ENCODE measurements around the gene ALDH1A2. TPM values are rescaled to one million over a fixed set of nuclear protein-coding genes. Genes with fewer than 3 reads are reported as not detected.

ALDH1A2 gene
- total RNA-seq, 1 donor from 2014 or later, result 30.8 TPM

DNA sequence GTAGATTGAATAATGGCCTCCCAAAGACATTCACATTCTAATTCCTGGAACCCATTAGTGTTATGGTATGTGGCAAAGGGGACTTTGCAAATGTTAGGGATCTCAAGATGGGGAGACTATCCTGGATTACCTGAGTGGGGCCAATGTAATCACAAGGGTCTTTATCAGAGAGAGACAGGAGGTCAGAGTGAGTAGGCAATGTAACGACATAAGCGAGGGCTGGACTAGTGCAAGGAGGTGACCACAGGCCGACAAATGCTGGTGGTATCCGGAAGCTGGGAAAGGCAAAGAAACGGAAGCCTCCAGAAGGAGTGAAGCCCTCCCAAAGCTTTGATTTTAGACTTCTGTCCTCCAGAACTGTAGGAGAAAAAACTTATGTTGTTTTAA, 46.2 kb upstream of the ALDH1A2 start:
- no peaks in the 10 kb centered on the region for H3K79me2 ChIP-seq (ENCODE audit: low read depth)
- H3K36me3 Mint-ChIP-seq, result no peaks in the 10 kb centered on the region
- TF ChIP-seq EZH2 (IDR thresholded peaks at IDR 0.05) (no peak), EZH2phosphoT487 (IDR thresholded peaks at IDR 0.05) (no peak)
- TF ChIP-seq, protein P1, sequence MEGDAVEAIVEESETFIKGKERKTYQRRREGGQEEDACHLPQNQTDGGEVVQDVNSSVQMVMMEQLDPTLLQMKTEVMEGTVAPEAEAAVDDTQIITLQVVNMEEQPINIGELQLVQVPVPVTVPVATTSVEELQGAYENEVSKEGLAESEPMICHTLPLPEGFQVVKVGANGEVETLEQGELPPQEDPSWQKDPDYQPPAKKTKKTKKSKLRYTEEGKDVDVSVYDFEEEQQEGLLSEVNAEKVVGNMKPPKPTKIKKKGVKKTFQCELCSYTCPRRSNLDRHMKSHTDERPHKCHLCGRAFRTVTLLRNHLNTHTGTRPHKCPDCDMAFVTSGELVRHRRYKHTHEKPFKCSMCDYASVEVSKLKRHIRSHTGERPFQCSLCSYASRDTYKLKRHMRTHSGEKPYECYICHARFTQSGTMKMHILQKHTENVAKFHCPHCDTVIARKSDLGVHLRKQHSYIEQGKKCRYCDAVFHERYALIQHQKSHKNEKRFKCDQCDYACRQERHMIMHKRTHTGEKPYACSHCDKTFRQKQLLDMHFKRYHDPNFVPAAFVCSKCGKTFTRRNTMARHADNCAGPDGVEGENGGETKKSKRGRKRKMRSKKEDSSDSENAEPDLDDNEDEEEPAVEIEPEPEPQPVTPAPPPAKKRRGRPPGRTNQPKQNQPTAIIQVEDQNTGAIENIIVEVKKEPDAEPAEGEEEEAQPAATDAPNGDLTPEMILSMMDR (IDR thresholded peaks at IDR 0.05), result no peak
- H3K9ac ChIP-seq, result no peak overlapping the region
- H3K27ac ChIP-seq, result no peak overlapping the region
- no peaks in the 10 kb centered on the region for H3K9me3 Mint-ChIP-seq
- no peak overlapping the region for H3K27ac Mint-ChIP-seq
- no peaks in the 10 kb centered on the region for H3K4me1 ChIP-seq
- no peaks in the 10 kb centered on the region for H3K27me3 Mint-ChIP-seq (ENCODE audit: insufficient read depth, low read depth)
- H4K20me1 ChIP-seq (ENCODE audit: low read depth), result no peaks in the 10 kb centered on the region
- peak overlapping the region; percentile 5 for H2AFZ ChIP-seq (replicated peaks)
- DNase-seq (ENCODE audit: low spot score), result no peak
- H3K4me3 ChIP-seq, result no peak overlapping the region
- no peaks in the 10 kb centered on the region for H3K9me3 ChIP-seq (ENCODE audit: low read depth)
- H3K4me1 Mint-ChIP-seq, result no peaks in the 10 kb centered on the region
- no peaks in the 10 kb centered on the region for H3F3A ChIP-seq (ENCODE audit: low read depth)
- H3K27me3 ChIP-seq, result no peaks in the 10 kb centered on the region
- no peaks in the 10 kb centered on the region for H3K36me3 ChIP-seq
- no peak overlapping the region for H3K4me3 Mint-ChIP-seq
- no peak overlapping the region for H3K4me2 ChIP-seq

DNA sequence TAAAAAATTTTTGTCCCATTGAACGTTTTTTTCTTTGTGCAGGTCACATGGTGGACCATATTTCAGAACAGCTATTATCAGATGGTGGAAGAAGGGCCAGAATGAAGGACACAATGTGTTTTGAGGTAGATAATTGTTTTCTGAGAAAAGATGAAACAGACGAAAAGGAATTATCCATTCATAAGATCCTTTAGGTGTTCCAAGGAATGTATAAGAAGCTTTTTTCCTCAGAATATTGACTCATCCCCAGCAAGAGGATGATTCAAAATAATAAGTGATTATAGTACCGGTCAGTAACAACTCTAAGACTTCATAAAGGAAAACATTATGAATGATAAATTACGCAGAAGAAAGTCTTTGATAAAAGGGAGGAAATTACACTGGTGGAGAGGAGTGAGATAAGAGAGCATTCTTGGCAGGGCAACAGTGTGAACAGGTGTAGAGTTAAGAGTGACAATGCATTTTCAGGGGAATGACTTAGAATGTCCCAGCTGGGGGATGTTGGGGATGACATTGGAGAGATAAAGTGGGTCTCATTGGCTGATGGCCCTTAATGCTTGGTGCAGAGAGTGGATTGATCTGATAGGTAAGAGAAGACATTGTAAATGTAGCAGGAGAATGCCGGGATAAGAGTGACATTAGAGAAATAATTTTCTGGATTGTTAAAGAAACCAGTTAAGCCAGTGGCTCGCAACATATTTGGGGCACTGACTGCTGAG, 45.6 kb upstream of the ALDH1A2 start:
- Histone ChIP-seq H3F3A (ENCODE audit: low read depth) (no peaks in the 10 kb centered on the region), H3K27ac (no peak overlapping the region), H3K4me3 (no peak overlapping the region), H4K20me1 (ENCODE audit: low read depth) (no peaks in the 10 kb centered on the region), H3K4me2 (no peak overlapping the region), H3K79me2 (ENCODE audit: low read depth) (no peaks in the 10 kb centered on the region), H3K4me1 (no peaks in the 10 kb centered on the region), H3K9ac (no peak overlapping the region), H3K27me3 (no peaks in the 10 kb centered on the region), H2AFZ (replicated peaks) (peak overlapping the region; percentile 5), H3K9me3 (ENCODE audit: low read depth) (no peaks in the 10 kb centered on the region), H3K36me3 (no peaks in the 10 kb centered on the region)
- Mint-ChIP-seq H3K27ac (no peak overlapping the region), H3K36me3 (no peaks in the 10 kb centered on the region), H3K27me3 (ENCODE audit: insufficient read depth, low read depth) (no peaks in the 10 kb centered on the region), H3K4me3 (no peak overlapping the region), H3K4me1 (no peaks in the 10 kb centered on the region), H3K9me3 (no peaks in the 10 kb centered on the region)
- no peak for DNase-seq (ENCODE audit: low spot score)
- TF ChIP-seq EZH2 (IDR thresholded peaks at IDR 0.05) (no peak), EZH2phosphoT487 (IDR thresholded peaks at IDR 0.05) (no peak)
- TF ChIP-seq, protein P1 (IDR thresholded peaks at IDR 0.05), result no peak

DNA sequence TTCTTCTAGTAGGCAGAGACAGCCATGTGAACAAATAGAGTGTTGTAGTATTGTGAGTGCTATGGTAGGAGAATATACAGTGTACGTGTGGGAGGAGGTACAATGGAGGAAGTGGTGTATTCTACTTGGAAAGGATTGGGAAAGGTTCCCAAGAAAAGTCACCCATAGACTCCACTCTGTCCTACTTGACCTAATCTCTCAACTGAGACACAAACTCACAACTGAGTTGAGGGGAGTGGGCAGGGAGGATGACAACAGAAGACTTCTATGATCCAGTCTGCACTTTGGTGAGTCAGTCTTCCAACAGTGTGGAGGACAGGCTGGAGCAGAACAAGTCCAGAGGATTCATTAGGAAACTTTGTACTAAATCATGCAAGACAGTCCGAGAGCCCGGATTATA, 43.9 kb upstream of the ALDH1A2 start:
- Histone ChIP-seq H3K36me3 (no peaks in the 10 kb centered on the region), H3K4me2 (no peak overlapping the region), H2AFZ (replicated peaks) (no peak overlapping the region), H3K4me1 (no peaks in the 10 kb centered on the region), H3K27me3 (no peaks in the 10 kb centered on the region), H4K20me1 (ENCODE audit: low read depth) (no peaks in the 10 kb centered on the region), H3F3A (ENCODE audit: low read depth) (no peaks in the 10 kb centered on the region), H3K4me3 (no peak overlapping the region), H3K79me2 (ENCODE audit: low read depth) (no peaks in the 10 kb centered on the region), H3K9ac (no peak overlapping the region), H3K9me3 (ENCODE audit: low read depth) (no peaks in the 10 kb centered on the region), H3K27ac (no peak overlapping the region)
- H3K27ac Mint-ChIP-seq, result no peak overlapping the region
- no peaks in the 10 kb centered on the region for H3K9me3 Mint-ChIP-seq
- H3K4me1 Mint-ChIP-seq, result no peaks in the 10 kb centered on the region
- no peak overlapping the region for H3K4me3 Mint-ChIP-seq
- no peaks in the 10 kb centered on the region for H3K27me3 Mint-ChIP-seq (ENCODE audit: insufficient read depth, low read depth)
- TF ChIP-seq EZH2phosphoT487 (IDR thresholded peaks at IDR 0.05), result no peak
- H3K36me3 Mint-ChIP-seq, result no peaks in the 10 kb centered on the region
- no peak for DNase-seq (ENCODE audit: low spot score)

DNA sequence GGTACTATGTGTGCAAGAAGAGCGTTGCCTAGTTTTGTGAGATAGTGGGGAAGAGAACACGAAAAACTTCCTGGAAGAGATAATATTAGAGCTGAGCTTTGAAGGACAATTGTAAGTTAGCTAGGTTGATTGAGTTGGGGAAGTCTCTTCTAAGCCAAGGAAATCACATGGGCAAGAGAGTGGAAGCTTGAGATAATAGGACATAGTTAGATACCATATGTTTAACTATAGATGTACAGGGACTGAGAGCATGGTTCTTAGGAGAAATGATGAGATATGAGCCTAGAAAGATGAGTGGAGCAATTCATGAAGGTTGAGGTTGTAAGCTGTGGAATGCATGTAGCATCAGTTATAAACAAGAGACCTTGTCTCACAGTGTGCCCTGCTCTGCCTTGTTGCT, 42.6 kb upstream of the ALDH1A2 start:
- Mint-ChIP-seq H3K4me3 (no peak overlapping the region), H3K36me3 (no peaks in the 10 kb centered on the region), H3K27me3 (ENCODE audit: insufficient read depth, low read depth) (no peaks in the 10 kb centered on the region), H3K9me3 (no peaks in the 10 kb centered on the region), H3K4me1 (no peaks in the 10 kb centered on the region), H3K27ac (no peak overlapping the region)
- Histone ChIP-seq H3F3A (ENCODE audit: low read depth) (no peaks in the 10 kb centered on the region), H3K9ac (no peak overlapping the region), H3K27ac (no peak overlapping the region), H3K9me3 (ENCODE audit: low read depth) (no peaks in the 10 kb centered on the region), H3K79me2 (ENCODE audit: low read depth) (no peaks in the 10 kb centered on the region), H2AFZ (replicated peaks) (no peak overlapping the region), H3K36me3 (no peaks in the 10 kb centered on the region), H3K4me2 (no peak overlapping the region), H3K4me1 (no peaks in the 10 kb centered on the region), H3K4me3 (no peak overlapping the region), H4K20me1 (ENCODE audit: low read depth) (no peaks in the 10 kb centered on the region), H3K27me3 (no peaks in the 10 kb centered on the region)
- DNase-seq (ENCODE audit: low spot score), result no peak
- TF ChIP-seq, protein P1 (IDR thresholded peaks at IDR 0.05), result no peak
- TF ChIP-seq EZH2 (IDR thresholded peaks at IDR 0.05), result no peak
- no peak for TF ChIP-seq EZH2phosphoT487 (IDR thresholded peaks at IDR 0.05)
